ENCODE measurements around the gene TRIP13. TPM values are rescaled to one million over a fixed set of nuclear protein-coding genes. Genes with fewer than 3 reads are reported as not detected.

The TRIP13 gene
- total and polyA plus RNA-seq, 2 of the 4 experiments (the other 2 are of a cell fraction): 17.1 to 35.5 TPM

DNA sequence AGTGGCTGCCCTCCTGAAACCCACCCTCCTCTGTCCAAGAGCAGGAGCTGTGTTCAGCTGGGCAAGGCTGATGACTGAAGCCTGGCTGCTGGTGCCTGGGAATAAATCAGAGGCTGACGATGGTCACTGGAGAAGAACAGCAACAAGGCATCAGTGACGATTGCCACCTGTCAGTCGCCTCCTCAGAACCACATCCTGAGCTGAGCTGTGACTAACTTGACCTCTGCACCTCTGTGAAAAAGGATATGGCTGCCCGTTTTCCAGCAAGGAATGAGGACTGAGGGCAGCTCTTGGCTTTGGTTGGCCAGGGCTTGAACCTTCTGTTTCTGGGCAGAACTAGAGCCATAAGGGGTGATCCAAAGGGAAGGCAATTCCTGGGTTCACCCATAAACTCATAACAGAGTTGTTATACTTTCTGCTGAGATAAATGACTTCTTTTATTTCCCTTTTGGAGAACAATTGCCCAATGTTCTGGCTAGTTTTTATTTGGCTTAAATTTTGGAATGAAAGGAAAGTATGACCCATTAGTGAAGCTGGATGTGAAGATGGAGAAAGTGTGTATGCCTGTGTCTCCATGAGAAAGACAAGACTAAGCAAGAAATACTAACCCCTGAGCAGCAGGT is 40.1 kb downstream of the TRIP13 start:
- TF ChIP-seq RFX5 (IDR thresholded peaks at IDR 0.05; ENCODE audit: low read depth, low read length) (no peak), FOS (IDR thresholded peaks at IDR 0.05; ENCODE audit: low read depth, low read length) (no peak)
- no peak overlapping the region for H3K56ac ChIP-seq (ENCODE audit: extremely low read depth, insufficient read depth, low read length)
- H2AK9ac ChIP-seq (replicated peaks; ENCODE audit: low read depth, low read length, poor library complexity): no peak overlapping the region
- peaks cover 7% of the 10 kb centered on the region; the same call in 1 of the 2 replicates for H3K4me1 ChIP-seq (ENCODE audit: control insufficient read depth, insufficient read depth, low read length)
- no peak overlapping the region for H3K9ac ChIP-seq (ENCODE audit: low read depth, low read length)
- peak; percentile 40 for DNase-seq
- H2AFZ ChIP-seq (replicated peaks; ENCODE audit: low read length, poor library complexity): no peak overlapping the region
- peak; percentile 82 for ATAC-seq (ENCODE audit: low read depth)
- H3K9me1 ChIP-seq (ENCODE audit: insufficient read depth, low read length): no peaks in the 10 kb centered on the region; the same call in 1 of the 2 replicates
- POLR2A ChIA-PET (ENCODE audit: unreplicated experiment): no interaction called here
- no peaks in the 10 kb centered on the region for H4K20me1 ChIP-seq (ENCODE audit: insufficient read depth, low read length)
- no peak overlapping the region; the same call in 1 of the 2 replicates for H4K5ac ChIP-seq (ENCODE audit: low read depth, low read length)
- H3K4me3 ChIP-seq (ENCODE audit: insufficient read depth, low read depth, low read length): no peak overlapping the region
- H2BK15ac ChIP-seq (ENCODE audit: low read depth, low read length): no peak overlapping the region
- H3K14ac ChIP-seq (replicated peaks; ENCODE audit: low read depth, low read length): no peak overlapping the region
- H3K23ac ChIP-seq (ENCODE audit: low read depth, low read length): no peak overlapping the region
- BruUV-seq (replicated peaks): no TSS peak
- CTCF ChIA-PET: interaction anchor here (1.1 to 3.3 kb wide), 4 partner anchors 9 to 235 kb away, joined by 3 to 11 read pairs (median 6); no protein-coding TSS in a partner anchor
- H3K4me2 ChIP-seq (ENCODE audit: low read depth, low read length): no peak overlapping the region; the same call in 1 of the 2 replicates
- no peak overlapping the region for H4K91ac ChIP-seq (ENCODE audit: insufficient read depth, low read depth, low read length)
- H3K18ac ChIP-seq (ENCODE audit: low read depth, low read length): peak overlapping the region; percentile 37; the same call in 1 of the 2 replicates
- H3K27ac ChIP-seq (ENCODE audit: insufficient read depth, low read length): peak overlapping the region; percentile 1; the same call in 1 of the 2 replicates
- no peak overlapping the region for H3K4ac ChIP-seq (ENCODE audit: low read depth, low read length)
- no peaks in the 10 kb centered on the region for H3K9me3 ChIP-seq (ENCODE audit: control insufficient read depth, insufficient read depth, low read length)
- H3K36me3 ChIP-seq (ENCODE audit: control insufficient read depth, insufficient read depth, low read length): no peaks in the 10 kb centered on the region
- no peak overlapping the region for H2BK20ac ChIP-seq (ENCODE audit: low read depth, low read length)
- H4K8ac ChIP-seq (ENCODE audit: low read depth in 2 of 2, low read length in 2 of 2): no peak overlapping the region
- H2BK5ac ChIP-seq (ENCODE audit: low read depth, low read length, poor library complexity, severe bottlenecking): no peak overlapping the region
- peaks cover 42% of the 10 kb centered on the region for H3K27me3 ChIP-seq (ENCODE audit: control insufficient read depth, insufficient read depth, low read length)
- no CpG with 5 or more reads among the region's 4 CpGs for WGBS, 2 experiments (ENCODE audit: extremely low coverage in 2 of 2, insufficient read length in 1 of 2)
- no peak overlapping the region for H2BK120ac ChIP-seq (ENCODE audit: low read depth, low read length)
- dilution Hi-C loops (cut with HindIII; ENCODE audit: low sequenced_read_pairs, unreplicated experiment): no loop called here
- intact Hi-C loops (cut with micrococcal nuclease): no loop called here
- no peaks in the 10 kb centered on the region for H3K79me1 ChIP-seq (ENCODE audit: low read depth in 1 of 2, low read length in 2 of 2)
- in situ Hi-C loops (cut with MboI; ENCODE audit: low sequenced_read_pairs): loop anchor here (10.0 kb wide), 3 partner anchors 202 to 712 kb away; no protein-coding TSS in a partner anchor
- H2AK5ac ChIP-seq (ENCODE audit: low read depth, low read length): no peak overlapping the region

Data from IMR-90 (cell line).